Measurements from ENCODE around the gene ZNF726.

GRCh38 chr19:23904406-23904805 is 10.3 kb upstream of the ZNF726 start:
- TF ChIP-seq EZH2 (IDR thresholded peaks at IDR 0.05; ENCODE audit: insufficient read depth, poor library complexity, severe bottlenecking), result no peak
- no peak for TF ChIP-seq EZH2phosphoT487 (IDR thresholded peaks at IDR 0.05; ENCODE audit: insufficient read depth, low read depth)
